GM23248 (cell line): ENCODE measurements around the gene MSX1. TPM values are rescaled to one million over a fixed set of nuclear protein-coding genes. Genes with fewer than 3 reads are reported as not detected.

Source experiments
- DNase-seq: peaks from one replicate; pipeline ENCODE4 v3.0.0-alpha.2; 2015
- H2AFZ ChIP-seq: fragments of 200-600 bp; sonication (generic); 2 replicates; pipeline ENCODE4 v1.6.1; 2016; ENCODE audit warnings: antibody characterized with exemption
- H3F3A ChIP-seq: fragments of 200-600 bp; sonication (generic); 2 replicates; pipeline ENCODE4 v1.6.1; 2016; ENCODE audit warnings: mild to moderate bottlenecking, antibody characterized with exemption, mixed run types; ENCODE audit not compliant: insufficient read depth
- H3K27ac ChIP-seq: fragments of 200-600 bp; sonication (generic); 2 replicates; pipeline ENCODE4 v1.5.1; 2016; ENCODE audit warnings: mild to moderate bottlenecking
- H3K27me3 ChIP-seq: fragments of 200-600 bp; sonication (generic); replicated peaks from 2 replicates; pipeline ENCODE4 v1.6.1; 2016; ENCODE audit warnings: mild to moderate bottlenecking; ENCODE audit not compliant: insufficient read depth
- H3K36me3 ChIP-seq: fragments of 200-600 bp; sonication (generic); 2 replicates; pipeline ENCODE4 v1.6.1; 2016; ENCODE audit warnings: low read depth, mild to moderate bottlenecking
- H3K4me1 ChIP-seq: fragments of 200-600 bp; sonication (generic); 2 replicates; pipeline ENCODE4 v1.6.1; 2016; ENCODE audit warnings: mild to moderate bottlenecking; ENCODE audit not compliant: insufficient read depth
- H3K4me2 ChIP-seq: fragments of 200-600 bp; sonication (generic); one replicate; pipeline ENCODE4 v1.6.1; 2016; ENCODE audit warnings: mild to moderate bottlenecking; ENCODE audit not compliant: unreplicated experiment
- H3K4me3 ChIP-seq: fragments of 200-600 bp; sonication (generic); 2 replicates; pipeline ENCODE4 v1.5.1; 2016; ENCODE audit warnings: mild to moderate bottlenecking
- H3K79me2 ChIP-seq: fragments of 200-600 bp; sonication (generic); 2 replicates; pipeline ENCODE4 v1.6.1; 2016; ENCODE audit warnings: mild to moderate bottlenecking; ENCODE audit not compliant: insufficient read depth
- H3K9ac ChIP-seq: fragments of 200-600 bp; sonication (generic); 2 replicates; pipeline ENCODE4 v1.6.1; 2016; ENCODE audit warnings: mild to moderate bottlenecking
- H3K9me2 ChIP-seq: fragments of 200-600 bp; sonication (generic); 2 replicates; pipeline ENCODE4 v1.6.1; 2016; ENCODE audit warnings: mixed run types, mild to moderate bottlenecking, moderate library complexity; ENCODE audit not compliant: insufficient read depth
- H3K9me3 ChIP-seq: fragments of 200-600 bp; sonication (generic); one replicate; pipeline ENCODE4 v1.6.1; 2017; ENCODE audit warnings: low read depth
- H4K20me1 ChIP-seq: fragments of 200-600 bp; sonication (generic); 2 replicates; pipeline ENCODE4 v1.6.0; 2016; ENCODE audit not compliant: insufficient read depth
- EZH2 ChIP-seq: fragments of 200-600 bp; sonication (generic); IDR thresholded peaks from 2 replicates; pipeline ENCODE4 v1.6.1; 2018; ENCODE audit warnings: antibody characterized with exemption, mild to moderate bottlenecking; ENCODE audit not compliant: insufficient read depth, poor library complexity, severe bottlenecking
- EZH2phosphoT487 ChIP-seq: fragments of 200-600 bp; sonication (generic); IDR thresholded peaks from 2 replicates; pipeline ENCODE4 v1.6.1; 2018; ENCODE audit warnings: antibody characterized with exemption, moderate library complexity, mild to moderate bottlenecking, low read depth; ENCODE audit not compliant: insufficient read depth
- WGBS, 2 experiments: methylation state at CpG; one replicate each; pipeline ENCODE4 v1.1.6; 2015 to 2017; ENCODE audit warnings: low lambda C conversion rate in 2 of 2, low coverage in 1 of 2; ENCODE audit errors: missing lambda C conversion rate in 2 of 2; 5-methylcytosine and 5-hydroxymethylcytosine counted together
- in situ Hi-C: fragments of 300-500 bp; cut with MboI; formaldehyde crosslinking; loops from 2 replicates; pipeline ENCODE4 v1.15.0; 2020
- polyA plus RNA-seq: library from polyadenylated mRNA; unstranded; fragments of >200 nt; fragmentation: Nextera tagmentation; extraction: Ambion mirVana; gene quantifications from 2 replicates; pipeline ENCODE4 v1.2.1, GENCODE V29; 2016
- total RNA-seq: library from RNA; depleted of rRNA; stranded (reverse); fragments of >200 nt; shearing (Covaris generic); gene quantifications from 2 replicates; pipeline ENCODE4 v1.2.3, GENCODE V29; 2014

Gene MSX1
- total and polyA plus RNA-seq, 2 experiments from 2014 or later = 17.2 to 32.1 TPM

DNA sequence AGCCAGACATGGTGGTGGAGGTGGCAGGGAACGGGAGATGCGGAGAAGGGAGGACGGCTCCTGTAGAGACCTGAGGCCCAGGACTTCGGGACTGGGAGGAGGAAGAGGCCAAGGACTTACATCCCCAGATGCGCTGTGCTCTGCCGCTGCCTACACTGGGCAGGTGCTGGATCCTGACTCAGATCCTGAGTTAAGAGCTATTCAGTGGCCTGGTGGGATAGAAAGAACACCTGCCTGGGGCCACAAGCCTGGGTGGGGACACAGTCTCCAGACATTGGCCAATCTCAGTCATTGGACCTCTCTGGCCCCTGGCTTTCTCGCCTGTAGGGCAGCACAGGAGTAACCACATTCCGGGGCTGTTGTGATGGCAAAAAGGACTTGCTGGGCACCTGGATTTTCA is 10.9 kb upstream of the MSX1 start:
- no peak overlapping the region for H2AFZ ChIP-seq
- peaks cover 8% of the 10 kb centered on the region; the same call in 1 of the 2 replicates for H3F3A ChIP-seq
- no peaks in the 10 kb centered on the region for H3K79me2 ChIP-seq
- DNase-seq = no peak
- WGBS, 2 experiments = 93 to 94% methylated on average over 7 to 8 of the region's 8 CpGs
- no peak overlapping the region for H3K4me2 ChIP-seq
- in situ Hi-C loops = no loop called here
- no peak overlapping the region for H3K27ac ChIP-seq
- TF ChIP-seq EZH2phosphoT487 (no peak), EZH2 (no peak)
- peaks cover 6% of the 10 kb centered on the region; the same call in 1 of the 2 replicates for H3K4me1 ChIP-seq
- H3K27me3 ChIP-seq = no peaks in the 10 kb centered on the region
- no peak overlapping the region for H3K9ac ChIP-seq
- H3K9me2 ChIP-seq = no peaks in the 10 kb centered on the region
- H3K9me3 ChIP-seq = no peaks in the 10 kb centered on the region
- H4K20me1 ChIP-seq = no peaks in the 10 kb centered on the region
- H3K4me3 ChIP-seq = no peak overlapping the region
- no peaks in the 10 kb centered on the region for H3K36me3 ChIP-seq

GRCh38 chr4:4849106-4849505 is 10.4 kb upstream of the MSX1 start:
- H3K27ac ChIP-seq = no peak overlapping the region
- H3K9me3 ChIP-seq = no peaks in the 10 kb centered on the region
- no peak overlapping the region for H3K9ac ChIP-seq
- no peaks in the 10 kb centered on the region for H3K36me3 ChIP-seq
- H3F3A ChIP-seq = peaks cover 11% of the 10 kb centered on the region; the same call in 1 of the 2 replicates
- no peak overlapping the region for H3K4me3 ChIP-seq
- no peaks in the 10 kb centered on the region for H3K79me2 ChIP-seq
- H3K4me2 ChIP-seq = no peak overlapping the region
- H2AFZ ChIP-seq = no peak overlapping the region
- H3K27me3 ChIP-seq = no peaks in the 10 kb centered on the region
- DNase-seq = no peak
- WGBS, 2 experiments = 82 to 88% methylated on average over 3 of the region's 3 CpGs
- no peaks in the 10 kb centered on the region for H3K9me2 ChIP-seq
- H3K4me1 ChIP-seq = peaks cover 8% of the 10 kb centered on the region; the same call in 1 of the 2 replicates
- TF ChIP-seq EZH2 (no peak), EZH2phosphoT487 (no peak)
- no peaks in the 10 kb centered on the region for H4K20me1 ChIP-seq
- in situ Hi-C loops = no loop called here

DNA sequence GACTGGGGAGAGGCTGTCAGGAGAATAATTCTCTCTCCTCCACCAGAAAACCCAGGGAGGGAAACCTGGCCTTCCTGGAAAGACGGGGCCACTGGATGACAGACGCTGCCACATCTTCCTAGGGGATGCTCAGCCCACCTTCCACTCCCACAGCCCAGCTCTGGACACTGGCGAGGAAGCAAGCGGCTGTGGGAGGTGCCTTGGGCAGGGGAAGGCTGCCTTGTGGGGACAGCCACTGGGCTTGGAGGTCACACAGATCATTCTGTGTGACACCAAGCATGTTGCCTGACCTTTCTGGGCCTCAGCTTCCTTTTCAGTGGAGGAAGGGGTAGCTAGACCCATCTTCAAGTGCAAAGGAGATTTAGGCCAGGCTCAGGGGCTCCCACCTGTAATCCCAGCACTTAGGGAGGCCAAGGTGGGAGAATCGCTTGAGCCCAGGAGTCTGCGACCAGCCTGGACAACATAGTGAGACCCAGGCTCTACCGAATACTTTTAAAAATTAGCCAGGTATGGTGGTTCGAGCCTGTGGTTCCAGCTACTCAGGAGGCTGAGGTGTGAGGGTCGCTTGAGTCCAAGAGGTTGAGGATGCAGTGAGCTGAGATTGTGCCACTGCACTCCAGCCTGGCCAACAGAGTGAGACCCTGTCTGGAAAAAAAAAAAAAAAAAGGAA is 9.8 kb upstream of the MSX1 start:
- H3F3A ChIP-seq = peaks cover 11% of the 10 kb centered on the region; the same call in 1 of the 2 replicates

DNA sequence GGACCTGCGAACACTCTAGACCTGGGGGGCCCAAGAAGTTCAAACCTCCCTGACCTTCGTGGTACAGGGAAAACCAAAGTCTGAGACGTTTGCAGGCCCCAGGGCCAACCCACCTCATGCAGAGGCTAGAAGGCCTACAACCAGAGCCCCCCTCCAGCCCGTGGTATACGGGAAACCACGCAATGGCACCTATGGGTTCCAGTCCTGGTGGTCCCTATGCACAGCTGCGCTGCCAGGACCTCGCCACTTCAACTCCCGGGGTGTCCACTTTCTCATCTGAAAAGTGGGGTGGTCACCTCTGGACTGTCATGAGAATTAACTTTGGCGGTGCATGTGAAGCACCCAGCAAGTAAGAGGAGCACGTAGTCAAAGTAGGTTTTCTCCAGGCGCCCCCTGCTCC is 8.4 kb upstream of the MSX1 start:
- Histone ChIP-seq H3K4me2 (no peak overlapping the region), H3F3A (peaks cover 11% of the 10 kb centered on the region; the same call in 1 of the 2 replicates), H3K79me2 (no peaks in the 10 kb centered on the region), H3K36me3 (no peaks in the 10 kb centered on the region), H3K9me3 (no peaks in the 10 kb centered on the region), H2AFZ (no peak overlapping the region), H3K9ac (no peak overlapping the region), H3K27me3 (no peaks in the 10 kb centered on the region), H3K4me3 (no peak overlapping the region), H3K27ac (no peak overlapping the region), H3K9me2 (no peaks in the 10 kb centered on the region), H3K4me1 (peaks cover 8% of the 10 kb centered on the region; the same call in 1 of the 2 replicates), H4K20me1 (no peaks in the 10 kb centered on the region)
- in situ Hi-C loops = no loop called here
- no peak for DNase-seq
- WGBS, 2 experiments = 96 to 98% methylated on average over 12 of the region's 12 CpGs
- no peak for TF ChIP-seq EZH2phosphoT487
- TF ChIP-seq EZH2 = no peak

More for the DNA sequence above, 9.8 kb upstream of the MSX1 start:
- no peaks in the 10 kb centered on the region for H4K20me1 ChIP-seq
- no peaks in the 10 kb centered on the region for H3K36me3 ChIP-seq
- H3K4me2 ChIP-seq = no peak overlapping the region
- peaks cover 8% of the 10 kb centered on the region; the same call in 1 of the 2 replicates for H3K4me1 ChIP-seq
- DNase-seq = no peak
- no peaks in the 10 kb centered on the region for H3K9me3 ChIP-seq
- no peak overlapping the region for H3K9ac ChIP-seq
- TF ChIP-seq EZH2 (no peak), EZH2phosphoT487 (no peak)
- WGBS, 2 experiments = 93 to 98% methylated on average over 8 to 9 of the region's 9 CpGs
- H3K27ac ChIP-seq = no peak overlapping the region
- H3K27me3 ChIP-seq = no peaks in the 10 kb centered on the region
- no peaks in the 10 kb centered on the region for H3K9me2 ChIP-seq
- H2AFZ ChIP-seq = no peak overlapping the region
- in situ Hi-C loops = no loop called here
- H3K79me2 ChIP-seq = no peaks in the 10 kb centered on the region
- H3K4me3 ChIP-seq = no peak overlapping the region
